Measurements from ENCODE around the gene FNDC1. TPM values are rescaled to one million over a fixed set of nuclear protein-coding genes. Genes with fewer than 3 reads are reported as not detected.

The FNDC1 gene
- total and polyA plus RNA-seq, 9 donors, result 73.6 to 344 (median 187) TPM

GRCh38 chr6:159217595-159218275 lies 48.5 kb downstream of the FNDC1 start:
- 46% methylated on average over 14 of the region's 17 CpGs for WGBS (ENCODE audit: insufficient coverage)
- Histone ChIP-seq H3K4me1 (ENCODE audit: control insufficient read depth, insufficient read depth, low read length) (peaks cover 7% of the 10 kb centered on the region), H3K4me3 (ENCODE audit: low read length) (no peak overlapping the region), H3K27ac (ENCODE audit: low read length) (no peak overlapping the region), H3K36me3 (ENCODE audit: control insufficient read depth, insufficient read depth, low read length) (peaks cover 10% of the 10 kb centered on the region), H3K9me3 (replicated peaks; ENCODE audit: control insufficient read depth, low read depth, low read length) (no peaks in the 10 kb centered on the region), H3K27me3 (ENCODE audit: control insufficient read depth, insufficient read depth, low read length) (no peaks in the 10 kb centered on the region)
- peak; percentile 64 for DNase-seq

GRCh38 chr6:159220093-159220492 lies 50.9 kb downstream of the FNDC1 start:
- H3K4me3 ChIP-seq (ENCODE audit: low read length), result no peak overlapping the region
- no peak for DNase-seq
- no peaks in the 10 kb centered on the region for H3K9me3 ChIP-seq (replicated peaks; ENCODE audit: control insufficient read depth, low read depth, low read length)
- H3K27me3 ChIP-seq (ENCODE audit: control insufficient read depth, insufficient read depth, low read length), result no peaks in the 10 kb centered on the region
- no peak overlapping the region for H3K27ac ChIP-seq (ENCODE audit: low read length)
- H3K36me3 ChIP-seq (ENCODE audit: control insufficient read depth, insufficient read depth, low read length), result peaks cover 10% of the 10 kb centered on the region
- H3K4me1 ChIP-seq (ENCODE audit: control insufficient read depth, insufficient read depth, low read length), result peaks cover 3% of the 10 kb centered on the region
- 0% methylated on average over 1 of the region's 5 CpGs for WGBS (ENCODE audit: insufficient coverage)

DNA sequence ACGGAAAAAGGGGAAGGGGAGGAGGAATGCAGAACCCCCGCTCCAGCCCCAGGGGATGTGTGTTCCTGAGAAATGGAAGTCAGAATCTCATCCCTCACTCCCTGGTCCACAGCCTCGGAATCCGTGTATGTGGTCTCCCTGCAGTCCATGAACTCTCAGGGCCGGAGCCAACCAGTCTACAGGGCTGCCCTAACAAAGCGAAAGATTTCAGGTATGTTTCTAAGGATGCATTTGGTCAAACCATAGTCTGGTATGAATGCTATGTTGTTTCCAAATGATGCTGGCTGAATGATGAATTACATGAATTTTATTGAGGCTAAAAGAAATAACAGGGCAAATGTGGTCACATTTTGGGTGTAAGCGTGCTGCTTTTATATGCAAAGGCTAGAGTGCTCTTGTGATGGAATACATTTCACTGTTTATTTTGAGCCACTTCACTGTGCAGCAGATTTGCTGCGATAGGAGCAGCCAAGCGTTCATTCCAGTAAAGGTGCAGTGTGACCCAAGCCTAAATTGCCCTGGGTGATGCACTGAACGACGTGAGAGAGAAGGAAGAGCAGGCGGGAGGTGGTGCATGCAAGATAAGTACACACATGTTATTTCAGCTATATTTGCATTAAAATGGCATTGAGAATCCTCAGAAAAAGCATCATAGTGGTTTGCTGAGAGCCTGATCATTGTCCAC lies 52.4 kb downstream of the FNDC1 start:
- H3K36me3 ChIP-seq (ENCODE audit: control insufficient read depth, insufficient read depth, low read length), result peaks cover 15% of the 10 kb centered on the region
- H3K27me3 ChIP-seq (ENCODE audit: control insufficient read depth, insufficient read depth, low read length), result no peaks in the 10 kb centered on the region
- H3K4me3 ChIP-seq (ENCODE audit: low read length), result no peak overlapping the region
- 65% methylated on average over 7 of the region's 12 CpGs for WGBS (ENCODE audit: insufficient coverage)
- H3K27ac ChIP-seq (ENCODE audit: low read length), result no peak overlapping the region
- no peak for DNase-seq
- H3K9me3 ChIP-seq (replicated peaks; ENCODE audit: control insufficient read depth, low read depth, low read length), result no peaks in the 10 kb centered on the region
- H3K4me1 ChIP-seq (ENCODE audit: control insufficient read depth, insufficient read depth, low read length), result peaks cover 3% of the 10 kb centered on the region

GRCh38 chr6:159224452-159224851 lies 55.3 kb downstream of the FNDC1 start:
- H3K27ac ChIP-seq (ENCODE audit: low read length), result no peak overlapping the region
- no peak overlapping the region for H3K4me3 ChIP-seq (ENCODE audit: low read length)
- no CpG with 5 or more reads among the region's 2 CpGs for whole genome bisulfite sequencing (ENCODE audit: insufficient coverage)
- peaks cover 2% of the 10 kb centered on the region for H3K27me3 ChIP-seq (ENCODE audit: control insufficient read depth, insufficient read depth, low read length)
- no peak for DNase-seq
- no peaks in the 10 kb centered on the region for H3K9me3 ChIP-seq (replicated peaks; ENCODE audit: control insufficient read depth, low read depth, low read length)
- H3K4me1 ChIP-seq (ENCODE audit: control insufficient read depth, insufficient read depth, low read length), result no peaks in the 10 kb centered on the region
- peaks cover 9% of the 10 kb centered on the region for H3K36me3 ChIP-seq (ENCODE audit: control insufficient read depth, insufficient read depth, low read length)

- Histone ChIP-seq H3K27me3 (ENCODE audit: control insufficient read depth, insufficient read depth, low read length) (peaks cover 29% of the 10 kb centered on the region), H3K36me3 (ENCODE audit: control insufficient read depth, insufficient read depth, low read length) (peaks cover 26% of the 10 kb centered on the region), H3K9me3 (replicated peaks; ENCODE audit: control insufficient read depth, low read depth, low read length) (no peaks in the 10 kb centered on the region), H3K27ac (ENCODE audit: low read length) (peak overlapping the region; percentile 50), H3K4me3 (ENCODE audit: low read length) (no peak overlapping the region), H3K4me1 (ENCODE audit: control insufficient read depth, insufficient read depth, low read length) (peaks cover 16% of the 10 kb centered on the region)
- DNase-seq, result peak; percentile 83
- 31% methylated on average over 3 of the region's 8 CpGs for WGBS (ENCODE audit: insufficient coverage)
Observed at GRCh38 chr6:159229651-159230051, 60.5 kb downstream of the FNDC1 start.

DNA sequence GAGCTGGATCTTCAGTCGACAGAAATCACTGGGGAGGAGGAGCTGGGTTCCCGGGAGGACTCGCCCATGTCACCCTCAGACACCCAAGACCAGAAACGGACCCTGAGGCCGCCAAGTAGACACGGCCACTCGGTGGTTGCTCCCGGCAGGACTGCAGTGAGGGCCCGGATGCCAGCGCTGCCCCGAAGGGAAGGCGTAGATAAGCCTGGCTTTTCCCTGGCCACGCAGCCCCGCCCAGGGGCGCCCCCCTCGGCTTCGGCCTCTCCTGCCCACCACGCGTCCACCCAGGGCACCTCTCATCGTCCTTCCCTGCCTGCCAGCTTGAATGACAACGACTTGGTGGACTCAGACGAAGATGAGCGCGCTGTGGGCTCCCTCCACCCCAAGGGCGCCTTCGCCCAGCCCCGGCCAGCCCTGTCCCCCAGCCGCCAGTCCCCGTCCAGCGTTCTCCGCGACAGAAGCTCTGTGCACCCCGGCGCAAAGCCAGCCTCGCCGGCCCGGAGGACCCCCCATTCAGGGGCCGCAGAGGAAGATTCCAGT lies 63.0 kb downstream of the FNDC1 start:
- H3K27me3 ChIP-seq (ENCODE audit: control insufficient read depth, insufficient read depth, low read length), result peaks cover 32% of the 10 kb centered on the region
- no peak overlapping the region for H3K4me3 ChIP-seq (ENCODE audit: low read length)

DNA sequence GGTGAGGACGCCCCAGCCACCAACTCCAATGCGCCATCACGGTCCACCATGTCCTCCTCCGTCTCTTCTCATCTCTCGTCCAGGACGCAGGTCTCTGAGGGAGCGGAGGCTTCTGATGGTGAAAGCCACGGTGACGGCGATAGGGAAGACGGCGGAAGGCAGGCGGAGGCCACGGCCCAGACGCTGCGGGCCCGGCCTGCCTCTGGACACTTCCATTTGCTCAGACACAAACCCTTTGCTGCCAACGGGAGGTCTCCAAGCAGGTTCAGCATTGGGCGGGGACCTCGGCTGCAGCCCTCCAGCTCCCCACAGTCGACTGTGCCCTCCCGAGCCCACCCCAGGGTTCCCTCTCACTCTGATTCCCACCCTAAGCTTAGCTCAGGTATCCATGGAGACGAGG lies 63.6 kb downstream of the FNDC1 start:
- no peaks in the 10 kb centered on the region for H3K9me3 ChIP-seq (replicated peaks; ENCODE audit: control insufficient read depth, low read depth, low read length)
- H3K4me3 ChIP-seq (ENCODE audit: low read length), result no peak overlapping the region
- H3K27ac ChIP-seq (ENCODE audit: low read length), result no peak overlapping the region
- peaks cover 32% of the 10 kb centered on the region for H3K27me3 ChIP-seq (ENCODE audit: control insufficient read depth, insufficient read depth, low read length)
- no peak for DNase-seq
- 93% methylated on average over 22 of the region's 23 CpGs for WGBS (ENCODE audit: insufficient coverage)
- H3K36me3 ChIP-seq (ENCODE audit: control insufficient read depth, insufficient read depth, low read length), result peaks cover 17% of the 10 kb centered on the region
- peaks cover 16% of the 10 kb centered on the region for H3K4me1 ChIP-seq (ENCODE audit: control insufficient read depth, insufficient read depth, low read length)

More for the DNA sequence above, 63.0 kb downstream of the FNDC1 start:
- no peaks in the 10 kb centered on the region for H3K9me3 ChIP-seq (replicated peaks; ENCODE audit: control insufficient read depth, low read depth, low read length)
- H3K27ac ChIP-seq (ENCODE audit: low read length), result no peak overlapping the region
- WGBS (ENCODE audit: insufficient coverage), result 93% methylated on average over 32 of the region's 38 CpGs
- H3K36me3 ChIP-seq (ENCODE audit: control insufficient read depth, insufficient read depth, low read length), result peaks cover 17% of the 10 kb centered on the region
- peaks cover 16% of the 10 kb centered on the region for H3K4me1 ChIP-seq (ENCODE audit: control insufficient read depth, insufficient read depth, low read length)
- no peak for DNase-seq

GRCh38 chr6:159233365-159234101 lies 64.3 kb downstream of the FNDC1 start:
- peaks cover 17% of the 10 kb centered on the region for H3K36me3 ChIP-seq (ENCODE audit: control insufficient read depth, insufficient read depth, low read length)
- DNase-seq, result no peak
- H3K27ac ChIP-seq (ENCODE audit: low read length), result no peak overlapping the region
- 39% methylated on average over 65 of the region's 66 CpGs for WGBS (ENCODE audit: insufficient coverage)
- H3K27me3 ChIP-seq (ENCODE audit: control insufficient read depth, insufficient read depth, low read length), result peaks cover 32% of the 10 kb centered on the region
- H3K4me3 ChIP-seq (ENCODE audit: low read length), result no peak overlapping the region
- no peaks in the 10 kb centered on the region for H3K9me3 ChIP-seq (replicated peaks; ENCODE audit: control insufficient read depth, low read depth, low read length)
- peaks cover 16% of the 10 kb centered on the region for H3K4me1 ChIP-seq (ENCODE audit: control insufficient read depth, insufficient read depth, low read length)

DNA sequence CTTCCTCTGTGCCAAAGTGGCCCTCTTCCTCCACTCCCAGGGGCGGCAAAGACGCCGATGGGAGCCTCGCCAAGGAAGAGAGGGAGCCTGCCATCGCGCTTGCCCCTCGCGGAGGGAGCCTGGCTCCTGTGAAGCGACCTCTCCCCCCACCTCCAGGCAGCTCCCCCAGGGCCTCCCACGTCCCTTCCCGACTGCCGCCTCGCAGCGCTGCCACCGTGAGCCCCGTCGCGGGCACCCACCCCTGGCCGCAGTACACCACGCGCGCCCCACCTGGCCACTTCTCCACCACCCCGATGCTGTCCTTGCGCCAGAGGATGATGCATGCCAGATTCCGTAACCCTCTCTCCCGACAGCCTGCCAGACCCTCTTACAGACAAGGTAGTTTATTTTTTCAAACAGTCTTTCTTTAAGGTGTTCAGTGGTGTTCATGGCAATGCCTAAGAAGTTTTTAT lies 64.9 kb downstream of the FNDC1 start:
- DNase-seq, result no peak
- peaks cover 16% of the 10 kb centered on the region for H3K4me1 ChIP-seq (ENCODE audit: control insufficient read depth, insufficient read depth, low read length)
- H3K9me3 ChIP-seq (replicated peaks; ENCODE audit: control insufficient read depth, low read depth, low read length), result no peaks in the 10 kb centered on the region
- 23% methylated on average over 16 of the region's 26 CpGs for WGBS (ENCODE audit: insufficient coverage)
- H3K36me3 ChIP-seq (ENCODE audit: control insufficient read depth, insufficient read depth, low read length), result peaks cover 17% of the 10 kb centered on the region
- H3K4me3 ChIP-seq (ENCODE audit: low read length), result no peak overlapping the region
- H3K27ac ChIP-seq (ENCODE audit: low read length), result no peak overlapping the region
- peaks cover 30% of the 10 kb centered on the region for H3K27me3 ChIP-seq (ENCODE audit: control insufficient read depth, insufficient read depth, low read length)
